Fibroblast of the conjunctiva (primary cell): ENCODE data around the gene SARM1.
A peak's percentile ranks its signal among the peaks of the same experiment; 100 is the strongest.
"Not testable (repeated sequence)": the region's sequence is repeated elsewhere in the genome, so short reads cannot be mapped to it uniquely, and the experiment has no call there.

Experiments used
- DNase-seq: peaks from one replicate; pipeline ENCODE4 v3.0.0-alpha.2; 2010; ENCODE audit warnings: low read depth

SARM1 gene

GRCh38 chr17:28371245-28372202, at the start of gene SARM1:
TSS of gene SARM1 (plus strand) at chr17:28371694. CDS start at chr17:28372033, 339 bp downstream.
- peak; percentile 81 for DNase-seq

- no peak for DNase-seq
Measured at GRCh38 chr17:28324267-28324745, 47.2 kb upstream of the SARM1 start.

DNA sequence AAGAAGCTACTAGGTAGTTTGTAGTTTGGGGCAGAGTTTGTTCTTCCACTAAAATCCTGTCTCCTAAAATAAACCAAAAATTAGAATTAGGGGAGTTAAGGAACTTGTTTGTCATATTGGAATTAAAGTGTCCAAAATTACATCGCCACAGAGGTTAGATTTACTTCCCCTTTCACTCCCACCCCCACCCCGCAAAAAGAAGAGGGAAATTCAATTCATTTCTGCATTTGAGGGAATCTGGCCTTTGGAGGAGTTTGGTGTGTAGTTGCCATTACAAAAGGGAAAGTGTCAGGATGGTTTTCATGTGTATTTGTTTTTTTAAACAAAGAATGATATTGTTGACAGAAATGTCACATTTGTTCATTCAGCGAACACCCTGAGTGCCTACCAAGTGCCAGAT, 46.7 kb upstream of the SARM1 start:
- DNase-seq, result no peak

DNA sequence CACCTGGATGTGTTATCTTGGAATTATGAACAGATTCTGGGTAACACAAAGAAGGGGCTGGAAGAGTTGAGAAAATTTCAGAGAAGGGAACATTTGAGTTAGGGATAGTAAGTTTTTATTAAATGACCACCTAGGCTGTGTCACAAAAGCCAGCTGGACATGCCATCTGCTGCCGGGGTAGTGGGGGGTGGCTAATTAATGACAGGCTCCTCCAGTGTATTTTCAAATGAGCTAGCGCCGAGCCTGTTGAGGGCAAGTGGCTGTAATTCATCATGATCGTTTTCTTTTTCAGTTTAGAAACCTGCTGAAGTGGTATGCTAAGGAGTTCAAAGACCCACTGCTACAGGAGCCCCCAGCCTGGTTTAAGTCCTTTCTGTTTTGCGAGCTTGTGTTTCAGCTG, 46.3 kb upstream of the SARM1 start:
- DNase-seq, result no peak

- DNase-seq, result no peak
Measured at GRCh38 chr17:28326114-28326513, 45.4 kb upstream of the SARM1 start.

DNA sequence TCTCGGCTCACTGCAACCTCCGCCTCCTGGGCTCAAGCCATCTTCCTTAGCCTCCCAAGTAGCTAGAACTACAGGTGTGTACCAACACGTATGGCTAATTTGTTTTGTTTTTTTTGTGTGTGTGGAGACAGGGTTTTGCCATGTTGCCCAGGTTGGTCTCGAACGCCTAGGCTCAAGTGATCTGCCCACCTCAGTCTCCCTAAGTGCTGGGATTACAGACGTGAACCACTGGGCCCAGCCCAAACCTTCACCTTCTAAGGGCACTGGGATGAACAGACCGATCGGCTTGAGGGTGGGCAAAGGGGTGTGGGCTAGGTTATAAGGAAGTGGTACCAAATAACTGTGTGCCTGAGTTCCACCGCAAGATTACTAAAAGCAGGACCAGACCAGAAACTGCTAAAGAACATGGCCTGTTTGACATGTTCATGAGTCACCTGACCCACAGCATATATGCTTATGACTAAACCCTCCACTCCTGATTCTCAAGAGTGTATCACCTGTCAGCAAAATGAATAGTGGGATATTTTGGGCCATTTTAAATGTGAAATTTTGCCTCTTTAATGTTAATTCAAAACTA, 44.4 kb upstream of the SARM1 start:
- DNase-seq, result no peak

- DNase-seq, result peak; percentile 14
Measured at GRCh38 chr17:28327709-28328108, 43.8 kb upstream of the SARM1 start.

- no peak for DNase-seq
Measured at GRCh38 chr17:28328325-28328724, 43.2 kb upstream of the SARM1 start.

GRCh38 chr17:28330671-28331070, 40.8 kb upstream of the SARM1 start:
- DNase-seq, result no peak

DNA sequence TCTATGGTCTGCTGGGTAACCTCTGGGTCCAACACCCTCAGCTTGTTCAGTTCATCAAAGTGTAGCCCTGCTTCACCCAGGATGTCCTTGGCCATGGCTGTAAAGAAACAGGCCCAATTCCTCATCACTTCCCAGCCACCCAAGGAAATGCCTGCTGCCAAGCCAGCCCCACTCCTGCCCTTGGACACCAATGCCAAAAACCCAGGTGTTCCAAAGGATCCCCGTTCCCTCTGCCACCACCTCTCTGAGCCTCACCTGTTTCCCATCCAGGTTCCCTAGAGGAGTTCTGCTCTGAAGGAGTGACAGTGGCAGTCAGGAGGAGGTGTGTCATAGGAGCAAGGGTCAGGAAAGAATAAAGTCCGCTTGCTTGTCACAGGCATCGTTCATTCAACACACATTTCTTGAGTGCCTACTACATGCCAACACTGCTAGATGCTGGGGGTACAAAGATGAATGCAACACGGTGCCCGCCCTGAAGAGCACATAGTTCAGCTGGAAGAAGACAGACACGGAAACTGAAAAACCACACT, 39.5 kb upstream of the SARM1 start:
- DNase-seq, result no peak

DNA sequence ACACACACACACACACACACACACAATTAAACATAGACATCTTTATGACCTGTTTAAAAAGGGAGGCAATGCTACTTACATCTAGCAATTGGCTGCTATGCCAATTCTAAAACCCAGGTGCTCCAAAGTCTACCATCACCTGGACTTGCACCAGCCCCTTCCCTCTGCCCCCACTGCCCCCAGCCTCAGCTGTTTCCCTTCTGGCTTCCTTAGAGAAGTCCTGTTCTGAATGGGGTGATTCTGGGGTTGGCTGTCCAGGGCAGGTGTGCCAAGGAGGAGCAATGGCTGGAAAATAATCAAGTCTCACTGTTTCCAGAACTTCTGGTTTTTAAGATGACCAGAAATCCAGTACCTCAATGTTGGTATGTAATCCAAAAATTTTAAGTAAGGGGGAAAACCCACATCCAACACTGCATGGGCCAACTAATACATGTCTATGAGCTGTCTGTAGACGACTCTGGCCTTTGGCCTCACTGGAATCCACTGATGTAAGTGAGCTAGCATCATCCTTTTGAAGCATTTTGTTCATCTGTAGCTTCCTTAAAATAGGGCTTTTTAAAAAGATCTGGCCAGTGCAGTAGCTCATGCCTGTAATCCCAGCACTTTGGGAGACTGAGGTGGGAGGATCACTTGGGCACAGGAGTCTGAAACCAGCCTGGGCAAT, 38.3 kb upstream of the SARM1 start:
- no peak for DNase-seq

- no peak for DNase-seq
Measured at GRCh38 chr17:28334171-28334570, 37.3 kb upstream of the SARM1 start.

DNA sequence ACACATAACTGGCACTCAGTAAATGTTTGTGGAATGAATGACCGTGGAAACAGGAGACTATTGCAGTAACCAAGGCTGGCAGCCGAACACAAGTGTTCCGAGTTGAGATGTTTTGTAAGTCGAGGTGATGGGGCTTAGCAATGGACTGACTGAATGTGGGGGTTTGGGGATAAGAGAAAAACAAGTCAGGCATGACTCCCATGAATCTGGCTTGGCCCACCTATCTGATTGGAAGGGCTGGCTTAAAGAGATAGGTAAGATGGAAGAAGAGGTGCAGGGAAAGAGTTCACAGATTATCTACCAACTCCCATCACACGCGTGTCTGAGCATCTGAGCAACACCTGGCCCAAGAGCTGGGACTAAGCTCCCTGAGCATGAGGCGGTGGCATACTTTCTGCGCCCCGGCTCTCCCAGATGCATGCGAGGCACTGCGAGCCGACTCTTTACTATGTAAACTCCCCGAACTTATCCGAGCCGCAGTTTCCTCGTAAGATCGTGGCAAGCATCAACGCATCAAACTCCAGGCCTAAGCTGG, 36.8 kb upstream of the SARM1 start:
- DNase-seq, result peak; percentile 14

- peak; percentile 100 for DNase-seq
Measured at GRCh38 chr17:28335201-28335958, 36.1 kb upstream of the SARM1 start, which contains the start of the genes IFT20 and TNFAIP1. TSS of gene IFT20 (minus strand) at chr17:28335472. CDS start at chr17:28331985, 3,487 bp downstream. TSS of gene TNFAIP1 (plus strand) at chr17:28335761. CDS start at chr17:28339522, 3,761 bp downstream.

DNA sequence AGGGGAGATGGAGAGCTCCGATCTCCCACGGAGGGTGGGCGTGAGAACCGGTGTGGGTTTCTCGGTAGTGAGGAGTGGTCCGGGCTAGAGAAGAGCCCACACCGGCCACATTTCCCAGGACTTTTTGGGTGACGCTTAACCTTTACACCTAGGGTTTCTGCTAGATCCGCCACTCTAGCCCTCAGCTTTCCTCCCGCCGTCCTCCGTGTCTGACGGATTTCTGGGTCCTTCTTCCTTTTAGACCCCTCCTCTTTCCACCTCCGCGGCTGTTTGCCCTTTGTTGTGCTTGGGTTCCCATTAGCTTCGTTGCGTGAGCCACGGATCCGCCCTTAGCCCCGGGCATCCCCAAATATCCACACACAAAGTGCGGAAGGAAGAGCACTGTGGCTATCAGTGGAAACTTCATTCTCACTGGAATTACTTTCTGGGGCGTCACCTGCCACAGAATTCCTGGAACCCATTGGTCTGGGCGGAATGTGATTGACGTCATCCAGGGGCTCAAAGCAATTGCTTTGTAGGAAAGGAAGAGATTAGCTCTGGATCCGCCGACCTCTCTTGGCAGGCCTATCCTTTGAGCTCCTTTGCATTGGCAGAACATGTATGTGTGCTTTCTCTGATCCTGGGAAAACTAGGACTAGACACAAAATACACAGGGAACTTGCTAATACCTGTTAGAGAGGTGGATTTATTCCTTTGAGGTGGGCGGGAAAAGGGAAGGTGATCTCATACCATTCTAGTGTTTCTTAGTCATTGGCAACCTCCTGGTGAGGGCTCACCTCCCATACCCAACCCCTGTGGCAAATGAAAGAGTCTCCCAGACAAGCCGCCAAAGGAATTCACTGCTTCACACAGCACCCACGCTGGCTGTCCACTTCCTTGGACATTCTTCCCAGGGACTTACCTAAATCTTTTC, 35.3 kb upstream of the SARM1 start:
- DNase-seq, result peak; percentile 14

DNA sequence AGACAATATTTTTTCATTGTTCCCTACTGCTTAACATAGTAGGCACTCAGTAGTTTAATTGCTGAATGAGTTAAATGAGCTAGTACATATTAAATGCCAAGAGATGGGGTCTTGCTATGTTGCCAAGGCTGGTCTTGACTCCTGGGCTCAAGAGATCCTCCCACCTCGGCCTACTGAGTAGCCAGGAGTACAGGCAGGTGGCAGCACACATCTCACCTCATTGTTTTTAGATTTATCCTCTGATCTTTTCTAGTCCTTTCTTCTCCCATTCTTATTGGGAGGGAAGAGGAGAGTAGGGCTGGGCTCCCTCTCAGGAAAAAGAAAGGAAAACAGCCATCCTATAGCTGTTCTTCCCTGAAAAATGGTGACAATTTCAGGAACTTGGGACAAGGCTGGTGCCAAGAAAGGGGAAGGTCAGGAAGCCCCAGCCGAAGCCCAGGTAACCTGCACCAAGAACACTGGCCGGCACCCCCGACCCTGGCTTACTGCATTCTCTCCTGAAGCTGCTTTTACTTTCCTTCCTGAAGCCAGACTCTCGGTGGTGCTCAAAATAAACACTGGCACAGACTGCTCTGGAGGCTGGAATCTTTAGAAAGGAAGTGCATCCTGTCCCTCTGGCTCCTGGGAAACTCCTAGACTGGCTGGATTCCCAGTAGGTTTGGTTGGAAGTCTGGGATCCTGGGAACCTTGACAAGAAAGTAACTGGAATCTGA, 33.3 kb upstream of the SARM1 start:
- DNase-seq, result no peak

DNA sequence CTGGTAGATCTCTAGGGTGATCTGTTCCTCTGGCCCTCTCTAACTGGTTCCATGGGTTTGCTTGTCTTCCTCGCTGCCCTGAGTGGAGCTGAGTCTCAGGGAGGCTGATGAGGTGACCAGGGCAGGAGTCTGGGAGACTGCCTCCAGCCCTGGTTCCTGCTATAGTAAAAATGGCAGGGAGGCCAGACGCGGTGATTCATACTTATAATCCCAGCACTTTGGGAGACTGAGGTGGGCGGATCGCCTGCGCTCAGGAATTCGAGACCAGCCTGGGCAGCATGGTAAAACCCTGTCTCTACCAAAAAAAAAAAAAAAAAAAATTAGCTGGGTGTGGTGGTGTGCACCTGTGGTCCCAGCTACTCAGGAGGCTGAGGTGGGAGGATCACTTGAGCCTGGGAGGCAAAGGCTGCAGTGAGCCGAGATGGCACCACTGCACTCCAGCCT, 32.7 kb upstream of the SARM1 start:
- not testable (repeated sequence) for DNase-seq

DNA sequence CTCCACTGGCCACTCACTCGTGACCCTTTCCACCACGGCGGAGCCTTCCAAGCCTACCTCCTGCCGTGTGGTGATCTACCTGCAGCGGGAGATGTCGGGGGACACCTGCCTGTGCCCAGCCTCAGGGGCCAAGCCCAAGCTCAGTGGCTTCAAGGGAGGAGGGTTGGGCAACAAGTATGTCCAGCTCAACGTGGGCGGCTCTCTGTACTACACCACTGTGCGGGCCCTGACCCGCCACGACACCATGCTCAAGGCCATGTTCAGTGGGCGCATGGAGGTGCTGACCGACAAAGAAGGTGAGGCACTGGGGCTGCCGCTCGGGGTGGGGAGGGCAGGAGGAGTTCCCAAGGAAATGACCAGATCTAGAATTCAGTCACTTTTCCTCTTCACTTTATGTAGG, 32.1 kb upstream of the SARM1 start:
- no peak for DNase-seq

GRCh38 chr17:28340374-28340773, 31.1 kb upstream of the SARM1 start:
- DNase-seq, result no peak
